LNCAP (cell line): ENCODE results near the gene CCDC177.

Experiments used
- CTCF ChIP-seq: fragments of 450-650 bp; IDR thresholded peaks from 2 replicates; pipeline ENCODE4 v1.5.1; 2017; ENCODE audit warnings: mild to moderate bottlenecking

The CCDC177 gene

GRCh38 chr14:69594846-69595245 lies 20.2 kb upstream of the CCDC177 start:
- no peak for TF ChIP-seq CTCF

GRCh38 chr14:69593018-69593677 lies 18.5 kb upstream of the CCDC177 start:
- TF ChIP-seq CTCF, result no peak

GRCh38 chr14:69591317-69591716 lies 16.6 kb upstream of the CCDC177 start:
- no peak for TF ChIP-seq CTCF

- no peak for TF ChIP-seq CTCF
Measured at GRCh38 chr14:69587389-69587788, 12.7 kb upstream of the CCDC177 start.

- TF ChIP-seq CTCF, result no peak
Measured at GRCh38 chr14:69586404-69586803, 11.7 kb upstream of the CCDC177 start.

- no peak for TF ChIP-seq CTCF
Measured at GRCh38 chr14:69584389-69584788, 9.7 kb upstream of the CCDC177 start.

- no peak for TF ChIP-seq CTCF
Measured at GRCh38 chr14:69582829-69583228, 8.2 kb upstream of the CCDC177 start.

- no peak for TF ChIP-seq CTCF
Measured at GRCh38 chr14:69582212-69582611, 7.5 kb upstream of the CCDC177 start.
